Thyroid gland (tissue), 4 donors: ENCODE results near the gene CRISPLD2.

Experiments
- POLR2A ChIP-seq, 2 donors: fragments of 450-650 bp; IDR thresholded peaks; one replicate each; pipeline ENCODE4 v1.6.1; 2017; ENCODE audit warnings: antibody characterized with exemption in 2 of 2, mild to moderate bottlenecking in 2 of 2, moderate library complexity in 1 of 2
- TF ChIP-seq, protein P1 (sequence below), 6 experiments: fragments of 200-600 bp in 3 of 6; fragments of 450-650 bp in 3 of 6; sonication (generic) in 3 of 6; IDR thresholded peaks; one replicate each; pipeline ENCODE4 v1.5.1; 2016 to 2019; ENCODE audit warnings: antibody characterized with exemption in 6 of 6, mild to moderate bottlenecking in 2 of 6, inconsistent platforms in 1 of 6, moderate library complexity in 1 of 6

DNA sequence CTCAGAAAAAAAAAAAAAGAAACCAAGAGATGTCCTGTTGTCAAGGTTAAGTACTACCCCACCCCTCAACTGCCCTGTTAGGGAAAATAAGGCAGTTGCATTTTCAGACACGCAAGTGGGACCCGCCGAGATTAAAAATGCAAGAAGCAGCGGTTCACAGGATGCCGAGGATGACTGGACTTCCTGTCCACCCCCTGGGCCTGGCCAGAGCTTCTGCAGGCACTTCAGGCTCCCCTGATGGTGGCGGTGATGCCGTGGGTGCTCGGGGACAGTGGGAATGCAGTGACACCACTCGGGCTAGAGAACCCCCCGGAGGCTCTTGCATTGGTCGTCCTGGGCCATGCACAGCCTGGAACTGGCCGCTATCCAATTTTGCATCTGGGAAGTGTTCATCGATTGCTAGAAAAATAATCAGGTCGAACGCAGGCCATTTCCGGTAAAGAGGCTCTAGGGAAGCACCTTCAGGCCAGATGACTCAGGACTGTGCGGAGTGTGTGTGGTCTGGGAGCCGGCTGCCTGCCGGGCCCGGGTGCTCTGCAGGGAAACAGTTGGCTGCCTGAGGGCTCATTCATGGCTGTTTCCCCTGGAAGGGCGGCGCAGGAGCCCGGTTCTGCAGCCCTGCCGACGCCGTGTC, 13.4 kb upstream of the CRISPLD2 start:
- TF ChIP-seq, protein P1, sequence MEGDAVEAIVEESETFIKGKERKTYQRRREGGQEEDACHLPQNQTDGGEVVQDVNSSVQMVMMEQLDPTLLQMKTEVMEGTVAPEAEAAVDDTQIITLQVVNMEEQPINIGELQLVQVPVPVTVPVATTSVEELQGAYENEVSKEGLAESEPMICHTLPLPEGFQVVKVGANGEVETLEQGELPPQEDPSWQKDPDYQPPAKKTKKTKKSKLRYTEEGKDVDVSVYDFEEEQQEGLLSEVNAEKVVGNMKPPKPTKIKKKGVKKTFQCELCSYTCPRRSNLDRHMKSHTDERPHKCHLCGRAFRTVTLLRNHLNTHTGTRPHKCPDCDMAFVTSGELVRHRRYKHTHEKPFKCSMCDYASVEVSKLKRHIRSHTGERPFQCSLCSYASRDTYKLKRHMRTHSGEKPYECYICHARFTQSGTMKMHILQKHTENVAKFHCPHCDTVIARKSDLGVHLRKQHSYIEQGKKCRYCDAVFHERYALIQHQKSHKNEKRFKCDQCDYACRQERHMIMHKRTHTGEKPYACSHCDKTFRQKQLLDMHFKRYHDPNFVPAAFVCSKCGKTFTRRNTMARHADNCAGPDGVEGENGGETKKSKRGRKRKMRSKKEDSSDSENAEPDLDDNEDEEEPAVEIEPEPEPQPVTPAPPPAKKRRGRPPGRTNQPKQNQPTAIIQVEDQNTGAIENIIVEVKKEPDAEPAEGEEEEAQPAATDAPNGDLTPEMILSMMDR (IDR thresholded peaks at IDR 0.05): no peak
- no peak for TF ChIP-seq POLR2A (IDR thresholded peaks at IDR 0.05)
